Stomach (tissue), 4 donors: ENCODE results near the gene LSM4.
A peak's percentile ranks its signal among the peaks of the same experiment; 100 is the strongest.

Source experiments
- POLR2A ChIP-seq, 4 donors: fragments of 450-650 bp; IDR thresholded peaks; one replicate each; pipeline ENCODE4 v1.6.1; 2016; ENCODE audit warnings: antibody characterized with exemption in 4 of 4, control low read depth in 2 of 4, mild to moderate bottlenecking in 1 of 4, moderate library complexity in 1 of 4
- TF ChIP-seq, protein P1 (sequence below), 7 experiments: fragments of 450-650 bp in 4 of 7; fragments of 200-600 bp in 3 of 7; sonication (generic) in 3 of 7; IDR thresholded peaks; one replicate each; pipeline ENCODE4 v1.5.1; 2016 to 2019; ENCODE audit warnings: antibody characterized with exemption in 7 of 7, control low read depth in 2 of 7, mild to moderate bottlenecking in 1 of 7

DNA sequence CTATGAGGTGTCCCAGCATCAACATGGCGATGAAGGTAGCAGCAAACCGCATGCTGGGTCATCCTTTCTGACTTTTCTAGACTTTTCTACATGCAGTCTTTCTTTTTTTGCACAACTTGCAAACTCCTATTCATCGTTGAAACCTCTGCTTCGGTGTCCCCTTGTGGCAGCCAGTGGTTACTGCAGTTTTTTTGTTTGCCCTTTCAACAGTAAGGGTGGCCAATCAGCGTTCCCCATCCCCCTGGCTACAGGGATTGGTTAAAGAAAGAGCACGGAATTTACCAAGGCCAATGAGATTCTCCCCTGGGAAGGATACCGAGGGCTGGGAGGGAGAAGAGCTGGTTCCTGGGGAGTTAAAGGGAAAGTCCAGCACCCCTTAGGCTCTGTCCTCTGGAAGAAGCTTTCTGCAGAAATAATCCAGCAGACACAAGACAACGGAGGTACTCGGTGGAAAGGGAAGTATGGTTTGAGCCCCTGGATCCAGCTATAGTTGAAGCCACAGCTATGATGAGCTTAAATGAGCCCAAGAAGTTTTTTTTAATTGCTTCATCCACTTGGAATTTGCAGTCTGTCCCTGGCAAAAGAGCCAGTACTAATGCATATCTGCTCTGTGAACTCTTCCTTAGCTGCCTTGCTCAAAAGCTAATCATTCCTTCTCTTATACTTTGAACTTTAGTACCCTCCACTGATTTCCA lies 5.6 kb upstream of the LSM4 start:
- TF ChIP-seq, protein P1, sequence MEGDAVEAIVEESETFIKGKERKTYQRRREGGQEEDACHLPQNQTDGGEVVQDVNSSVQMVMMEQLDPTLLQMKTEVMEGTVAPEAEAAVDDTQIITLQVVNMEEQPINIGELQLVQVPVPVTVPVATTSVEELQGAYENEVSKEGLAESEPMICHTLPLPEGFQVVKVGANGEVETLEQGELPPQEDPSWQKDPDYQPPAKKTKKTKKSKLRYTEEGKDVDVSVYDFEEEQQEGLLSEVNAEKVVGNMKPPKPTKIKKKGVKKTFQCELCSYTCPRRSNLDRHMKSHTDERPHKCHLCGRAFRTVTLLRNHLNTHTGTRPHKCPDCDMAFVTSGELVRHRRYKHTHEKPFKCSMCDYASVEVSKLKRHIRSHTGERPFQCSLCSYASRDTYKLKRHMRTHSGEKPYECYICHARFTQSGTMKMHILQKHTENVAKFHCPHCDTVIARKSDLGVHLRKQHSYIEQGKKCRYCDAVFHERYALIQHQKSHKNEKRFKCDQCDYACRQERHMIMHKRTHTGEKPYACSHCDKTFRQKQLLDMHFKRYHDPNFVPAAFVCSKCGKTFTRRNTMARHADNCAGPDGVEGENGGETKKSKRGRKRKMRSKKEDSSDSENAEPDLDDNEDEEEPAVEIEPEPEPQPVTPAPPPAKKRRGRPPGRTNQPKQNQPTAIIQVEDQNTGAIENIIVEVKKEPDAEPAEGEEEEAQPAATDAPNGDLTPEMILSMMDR (IDR thresholded peaks at IDR 0.05) = peak in 6 of 7 experiments; percentile 85 to 100 (median 94)
- no peak for TF ChIP-seq POLR2A (IDR thresholded peaks at IDR 0.05)
